Stromal cell of bone marrow (primary cell): Measurements from ENCODE around the gene CLIC5.

Source experiments
- DNase-seq: peaks from one replicate; pipeline ENCODE4 v3.0.0-alpha.2; 2012; ENCODE audit warnings: low read depth

The CLIC5 gene

GRCh38 chr6:45997875-45998506, 17.7 kb downstream of the CLIC5 start:
- DNase-seq, result no peak

GRCh38 chr6:45991189-45991588, 24.5 kb downstream of the CLIC5 start:
- no peak for DNase-seq

GRCh38 chr6:45990162-45990561, 25.5 kb downstream of the CLIC5 start:
- no peak for DNase-seq

GRCh38 chr6:45988635-45989034, 27.0 kb downstream of the CLIC5 start:
- DNase-seq, result no peak

- DNase-seq, result no peak
These were observed 27.8 kb downstream of the CLIC5 start for GRCh38 chr6:45987856-45988255.

GRCh38 chr6:45986746-45987274, 28.9 kb downstream of the CLIC5 start:
- DNase-seq, result no peak

GRCh38 chr6:45984788-45985425, 30.8 kb downstream of the CLIC5 start:
- no peak for DNase-seq

GRCh38 chr6:45984347-45984746, 31.3 kb downstream of the CLIC5 start:
- DNase-seq, result no peak

- no peak for DNase-seq
These were observed 32.6 kb downstream of the CLIC5 start for GRCh38 chr6:45983062-45983461.

GRCh38 chr6:45982280-45983036, 33.2 kb downstream of the CLIC5 start:
- DNase-seq, result no peak

- no peak for DNase-seq
These were observed 34.6 kb downstream of the CLIC5 start for GRCh38 chr6:45981046-45981445.

- DNase-seq, result no peak
These were observed 36.3 kb downstream of the CLIC5 start for GRCh38 chr6:45979311-45979710.

GRCh38 chr6:45974596-45974995, 41.1 kb downstream of the CLIC5 start:
- no peak for DNase-seq

- DNase-seq, result no peak
These were observed 42.7 kb downstream of the CLIC5 start for GRCh38 chr6:45972795-45973503.

- no peak for DNase-seq
These were observed 44.4 kb downstream of the CLIC5 start for GRCh38 chr6:45971287-45971686.

GRCh38 chr6:45970326-45970725, 45.3 kb downstream of the CLIC5 start:
- no peak for DNase-seq

GRCh38 chr6:45969883-45970282, 45.8 kb downstream of the CLIC5 start:
- DNase-seq, result no peak

- DNase-seq, result no peak
These were observed 46.6 kb downstream of the CLIC5 start for GRCh38 chr6:45969026-45969425.

GRCh38 chr6:45967363-45967762, 48.3 kb downstream of the CLIC5 start:
- DNase-seq, result no peak

- DNase-seq, result no peak
These were observed 48.9 kb downstream of the CLIC5 start for GRCh38 chr6:45966797-45967196.

GRCh38 chr6:45966340-45966739, 49.3 kb downstream of the CLIC5 start:
- DNase-seq, result no peak

- DNase-seq, result no peak
These were observed 49.9 kb downstream of the CLIC5 start for GRCh38 chr6:45965792-45966191.
